ENCODE results near the gene CTNND2. TPM values are rescaled to one million over a fixed set of nuclear protein-coding genes. Genes with fewer than 3 reads are reported as not detected.

The CTNND2 gene
- polyA plus RNA-seq, 4 donors, result 1.9 to 2.7 (median 2.4) TPM

- no peak for DNase-seq (ENCODE audit: low read depth in 4 of 4, low spot score in 2 of 4)
Measured at GRCh38 chr5:10974850-10975249, 929.4 kb downstream of the CTNND2 start.

- no peak for DNase-seq (ENCODE audit: low read depth in 4 of 4, low spot score in 2 of 4)
Measured at GRCh38 chr5:10973316-10973715, 930.9 kb downstream of the CTNND2 start.

GRCh38 chr5:10969684-10970180, 934.5 kb downstream of the CTNND2 start:
- DNase-seq (ENCODE audit: low read depth in 4 of 4, low spot score in 2 of 4), result no peak

GRCh38 chr5:10964806-10965205, 939.4 kb downstream of the CTNND2 start:
- no peak for DNase-seq (ENCODE audit: low read depth in 4 of 4, low spot score in 2 of 4)

GRCh38 chr5:10958728-10959127, 945.5 kb downstream of the CTNND2 start:
- no peak for DNase-seq (ENCODE audit: low read depth in 4 of 4, low spot score in 2 of 4)

GRCh38 chr5:10949856-10950630, 954.2 kb downstream of the CTNND2 start:
- no peak for DNase-seq (ENCODE audit: low read depth in 4 of 4, low spot score in 2 of 4)

- DNase-seq (ENCODE audit: low read depth in 4 of 4, low spot score in 2 of 4), result no peak
Measured at GRCh38 chr5:10946050-10946449, 958.2 kb downstream of the CTNND2 start.

GRCh38 chr5:10941900-10942299, 962.3 kb downstream of the CTNND2 start:
- no peak for DNase-seq (ENCODE audit: low read depth in 4 of 4, low spot score in 2 of 4)

GRCh38 chr5:10936081-10936855, 968.0 kb downstream of the CTNND2 start:
- DNase-seq (ENCODE audit: low read depth in 4 of 4, low spot score in 2 of 4), result no peak

- no peak for DNase-seq (ENCODE audit: low read depth in 4 of 4, low spot score in 2 of 4)
Measured at GRCh38 chr5:10935536-10935935, 968.7 kb downstream of the CTNND2 start.

- no peak for DNase-seq (ENCODE audit: low read depth in 4 of 4, low spot score in 2 of 4)
Measured at GRCh38 chr5:10934783-10935355, 969.4 kb downstream of the CTNND2 start.

- no peak for DNase-seq (ENCODE audit: low read depth in 4 of 4, low spot score in 2 of 4)
Measured at GRCh38 chr5:10933121-10933520, 971.1 kb downstream of the CTNND2 start.

- no peak for DNase-seq (ENCODE audit: low read depth in 4 of 4, low spot score in 2 of 4)
Measured at GRCh38 chr5:10932426-10932825, 971.8 kb downstream of the CTNND2 start.

- DNase-seq (ENCODE audit: low read depth in 4 of 4, low spot score in 2 of 4), result no peak
Measured at GRCh38 chr5:10927608-10928007, 976.6 kb downstream of the CTNND2 start.

- no peak for DNase-seq (ENCODE audit: low read depth in 4 of 4, low spot score in 2 of 4)
Measured at GRCh38 chr5:10923310-10923709, 980.9 kb downstream of the CTNND2 start.
